Activated gamma-delta T cell treated with Interleukin-2 at 50 U/mL for 16 hours (primary cell): ENCODE measurements around the gene SDCBP2.
"Not testable (repeated sequence)": the region's sequence is repeated elsewhere in the genome, so short reads cannot be mapped to it uniquely, and the experiment has no call there.

Source experiments
- DNase-seq: peaks from one replicate; pipeline ENCODE4 v3.0.0-alpha.2; 2020

Gene SDCBP2

DNA sequence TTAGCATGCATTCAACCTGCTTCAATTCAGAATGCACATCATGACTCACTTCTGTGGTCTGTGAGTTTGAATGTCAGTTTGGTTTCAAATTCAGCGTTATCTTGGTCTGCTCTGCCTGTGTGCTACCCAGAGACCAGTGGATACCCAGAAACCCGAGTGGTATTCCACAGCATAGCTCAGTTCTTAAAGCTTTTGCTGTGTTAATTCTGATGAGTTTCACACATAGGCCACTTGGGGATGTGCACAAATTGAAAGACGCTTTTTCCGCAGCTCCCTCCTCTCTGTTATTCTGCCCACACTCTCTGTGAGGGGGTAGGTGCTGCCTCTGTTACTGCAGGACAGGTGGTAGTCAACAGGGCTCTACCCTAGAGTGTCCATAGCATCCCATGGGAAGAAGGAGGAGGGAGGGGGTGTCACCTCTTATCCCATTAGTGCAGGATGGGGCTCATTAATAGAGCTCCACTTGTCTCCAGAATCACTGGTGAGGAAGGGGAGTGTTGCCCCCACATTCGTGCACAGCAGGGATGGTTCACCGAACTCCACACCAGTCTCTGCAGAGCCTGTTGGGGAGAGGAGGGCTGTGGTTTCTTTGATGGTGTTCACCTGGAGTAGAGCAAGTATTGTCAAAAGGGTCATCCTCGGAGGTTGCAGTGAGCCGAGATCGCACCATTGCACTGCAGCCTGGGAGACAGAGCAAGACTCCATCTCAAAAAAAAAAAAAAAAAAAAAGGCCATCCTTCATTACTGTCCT lies 29.2 kb upstream of the SDCBP2 start:
- no peak for DNase-seq

DNA sequence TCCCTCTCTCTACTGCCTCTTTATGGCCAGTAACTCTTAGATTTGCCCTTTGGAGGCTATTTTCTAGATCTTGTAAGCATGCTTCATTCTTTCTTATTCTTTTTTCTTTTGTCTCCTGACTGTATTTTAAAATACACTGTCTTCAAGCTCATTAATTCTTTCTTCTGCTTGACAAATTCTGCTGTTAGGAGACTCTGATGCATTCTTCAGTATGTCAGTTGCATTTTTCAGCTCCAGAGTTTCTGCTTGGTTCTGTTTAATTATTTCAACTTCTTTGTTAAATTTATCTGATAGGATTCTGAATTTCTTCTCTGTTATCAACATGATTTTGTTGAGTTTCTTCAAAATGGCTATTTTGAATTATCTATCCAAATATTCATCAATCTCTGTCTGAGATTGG lies 25.0 kb upstream of the SDCBP2 start:
- no peak for DNase-seq

DNA sequence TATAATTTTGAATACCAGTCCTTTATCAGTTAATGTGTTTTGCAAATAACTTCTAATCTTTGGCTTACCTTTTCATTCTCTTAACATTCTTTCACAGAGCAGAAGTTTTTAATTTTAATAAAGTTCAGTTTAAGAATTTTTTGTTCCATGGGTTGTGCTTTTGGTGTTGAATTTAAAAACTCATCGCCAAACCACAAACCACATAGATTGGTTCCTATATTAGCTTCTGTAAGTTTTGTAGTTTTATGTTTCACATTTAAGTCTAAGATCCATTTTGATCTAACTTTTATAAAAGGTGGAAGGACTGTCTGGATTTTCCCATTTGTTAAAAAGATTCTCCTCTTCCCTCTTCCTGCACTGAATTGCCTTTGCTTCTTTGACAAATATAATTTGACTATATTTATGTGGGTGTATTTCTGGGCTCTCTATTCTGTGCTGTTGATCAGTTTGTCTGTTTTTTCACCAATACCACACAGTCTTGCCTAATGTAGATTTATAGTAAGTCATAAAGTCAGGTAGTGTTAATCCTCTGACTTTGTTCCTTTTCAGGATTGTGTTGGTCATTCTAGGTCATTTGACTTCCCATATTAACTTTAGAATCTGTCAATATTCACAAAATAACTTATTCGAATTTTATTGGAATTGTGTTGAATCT lies 17.5 kb upstream of the SDCBP2 start:
- no peak for DNase-seq

DNA sequence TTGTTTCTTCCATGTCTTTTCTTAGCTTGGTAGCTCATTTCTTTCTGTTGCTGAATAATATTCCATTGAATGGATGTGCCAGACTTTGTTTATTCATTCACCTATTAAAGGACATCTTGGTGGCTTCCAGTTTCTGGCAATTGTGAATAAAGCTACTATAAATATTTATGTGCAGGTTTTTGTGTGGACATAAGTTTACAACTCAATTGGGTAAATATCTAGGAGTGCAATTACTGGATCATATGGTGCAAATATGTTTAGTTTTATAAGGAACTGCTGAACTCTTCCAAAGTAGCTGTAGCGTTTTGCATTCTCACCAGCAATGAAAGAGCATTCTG lies 16.8 kb upstream of the SDCBP2 start:
- DNase-seq = no peak

DNA sequence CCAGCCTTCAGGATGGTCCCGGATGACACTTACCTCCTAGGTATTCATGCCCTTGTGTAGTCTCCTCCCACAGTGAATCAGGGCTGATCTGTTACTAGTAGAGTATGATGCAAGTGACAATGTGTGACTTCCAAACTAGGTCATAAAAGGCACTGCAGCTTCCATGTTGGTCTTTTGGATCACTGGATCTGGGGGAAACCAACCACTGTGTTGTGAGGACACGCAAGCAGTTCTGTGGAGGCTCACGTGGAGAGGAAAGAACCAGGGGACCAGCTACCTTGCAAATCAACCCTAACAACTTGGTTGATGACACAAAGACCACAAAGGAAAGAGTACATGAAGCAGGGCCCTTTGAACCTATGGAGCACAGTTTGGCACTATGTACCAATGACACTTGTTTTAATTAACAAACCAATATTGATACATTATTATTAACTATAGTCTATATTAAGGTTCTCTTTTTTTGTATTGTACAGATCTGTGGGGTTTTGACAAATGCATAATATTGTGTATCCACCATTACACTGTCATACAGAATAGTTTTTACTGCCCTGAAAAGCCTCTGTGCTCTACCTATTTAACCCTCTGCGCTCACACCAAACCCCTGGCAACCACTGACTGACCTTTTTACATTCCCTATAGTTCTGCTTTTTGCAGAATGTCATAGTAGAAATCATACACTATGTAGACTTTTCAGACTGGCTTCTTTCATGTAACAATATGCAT lies 16.3 kb upstream of the SDCBP2 start:
- DNase-seq = no peak

DNA sequence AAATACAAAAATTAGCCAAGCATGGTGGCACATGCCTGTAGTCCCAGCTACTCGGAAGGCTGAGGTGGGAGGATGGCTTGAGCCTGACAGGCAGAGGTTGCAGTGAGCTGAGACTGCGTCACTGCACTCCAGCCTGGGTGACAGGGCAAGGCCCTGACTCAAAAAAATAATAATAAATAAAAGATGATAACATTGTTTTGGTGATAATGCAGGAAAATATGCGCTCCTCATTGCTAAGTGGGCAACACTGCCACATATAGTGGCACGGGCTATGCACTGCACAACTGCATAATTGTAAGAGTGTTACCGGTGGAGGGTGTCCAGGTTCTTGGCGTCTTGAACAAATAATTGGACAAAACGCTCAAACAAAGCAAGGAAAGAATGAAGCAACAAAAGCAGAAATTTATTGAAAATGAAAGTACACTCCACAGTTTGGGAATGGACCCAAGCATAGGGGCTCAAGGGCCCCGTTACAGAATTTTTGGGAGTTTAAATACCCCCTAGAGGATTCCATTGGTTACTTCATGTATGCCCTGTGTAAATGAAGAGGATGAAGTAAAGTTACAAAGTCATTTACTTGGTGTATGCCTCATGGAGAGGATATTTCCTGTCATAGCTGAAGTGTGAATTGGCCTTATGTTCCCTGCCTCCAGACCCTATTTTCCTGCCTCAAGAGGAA lies 14.6 kb upstream of the SDCBP2 start:
- not testable (repeated sequence) for DNase-seq

DNA sequence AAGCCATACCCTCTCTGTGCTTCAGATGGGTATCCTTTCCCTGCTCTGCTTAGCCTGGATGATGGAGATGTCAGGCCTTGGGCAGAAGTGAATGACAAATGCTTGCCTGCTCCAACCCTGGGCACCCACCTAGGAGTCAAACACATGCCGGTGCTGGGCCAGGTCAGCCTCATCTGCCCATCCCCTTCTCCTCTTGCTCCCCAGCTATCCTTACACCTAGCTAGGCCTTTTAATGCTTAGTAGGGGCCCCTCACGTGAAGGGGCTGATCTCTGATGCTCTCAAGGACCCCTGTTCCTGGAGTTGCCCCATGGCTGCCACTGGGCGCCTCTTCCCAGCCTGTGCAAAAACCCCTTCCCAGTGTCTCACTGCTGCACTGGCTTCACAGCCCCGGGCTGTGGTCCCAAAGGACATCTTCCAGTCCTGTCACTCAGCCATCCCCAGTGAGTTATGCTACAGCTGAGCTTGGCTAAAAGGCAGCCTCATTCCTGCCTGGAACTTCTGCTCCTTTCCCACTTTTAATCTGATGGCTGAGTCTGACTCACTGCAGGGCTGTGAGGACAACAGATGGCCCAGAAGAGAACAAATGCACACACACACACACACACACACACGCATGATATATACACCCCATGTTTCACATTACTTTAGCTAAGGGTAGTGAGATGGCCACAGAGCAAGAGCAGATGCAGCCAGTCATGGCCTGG lies 12.8 kb upstream of the SDCBP2 start:
- no peak for DNase-seq

DNA sequence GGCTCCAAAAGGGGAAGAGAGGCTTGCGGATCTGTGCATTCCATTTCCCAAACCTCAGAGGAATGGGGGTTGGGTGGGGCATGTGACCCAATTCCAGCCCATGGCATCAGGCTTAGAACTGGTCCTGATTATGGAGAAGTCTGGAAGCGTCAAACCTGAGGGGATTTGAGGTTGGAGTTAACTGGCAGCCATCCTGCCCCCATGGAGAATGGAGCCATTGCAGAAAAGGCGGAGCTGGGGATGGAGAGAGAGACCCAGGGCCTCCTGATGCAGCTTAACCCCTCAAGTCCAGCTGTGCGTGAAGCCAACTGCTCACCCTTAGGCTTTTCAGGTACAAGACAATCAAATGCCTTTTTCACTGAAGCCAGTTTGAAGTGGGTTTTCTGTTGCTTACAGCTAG lies 9.9 kb upstream of the SDCBP2 start:
- no peak for DNase-seq

DNA sequence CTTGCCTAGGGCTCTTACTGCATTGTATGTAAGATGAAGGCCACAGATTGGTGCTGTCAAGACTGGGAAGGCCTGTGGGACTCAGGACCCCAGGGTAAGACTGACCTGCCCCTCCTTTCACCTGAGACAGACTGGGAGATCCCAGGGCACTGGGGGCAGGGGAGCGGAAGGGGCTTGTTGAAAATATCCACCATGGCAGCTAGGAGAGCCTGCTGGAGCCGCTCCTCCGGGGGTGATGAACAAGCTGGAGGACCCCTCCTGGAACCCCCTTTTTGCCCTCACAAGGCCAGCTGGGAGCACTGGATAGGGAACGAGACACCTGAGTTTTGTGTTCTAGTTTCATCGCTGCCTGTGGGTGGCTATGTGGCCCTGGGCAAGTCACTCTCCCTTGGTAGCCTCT lies 9.2 kb upstream of the SDCBP2 start:
- DNase-seq = no peak

DNA sequence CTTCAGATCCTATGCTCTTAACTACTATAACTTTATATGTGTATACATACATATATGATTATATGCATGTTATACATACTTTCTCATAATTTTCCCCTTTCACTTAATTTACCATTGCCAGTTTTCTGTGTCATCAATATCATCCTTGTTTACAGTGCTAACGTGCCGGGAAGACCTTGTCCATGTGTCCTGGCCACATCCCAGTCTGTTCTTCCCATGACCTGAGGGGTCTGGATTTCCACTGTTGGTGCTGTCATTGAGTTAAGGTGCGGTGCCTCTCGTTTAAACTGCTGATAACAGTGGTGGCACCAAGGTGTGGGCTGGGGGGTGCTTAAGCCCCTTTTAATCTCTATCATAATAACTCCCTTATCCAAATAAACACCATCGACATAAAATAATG lies 8.5 kb upstream of the SDCBP2 start:
- DNase-seq = no peak

DNA sequence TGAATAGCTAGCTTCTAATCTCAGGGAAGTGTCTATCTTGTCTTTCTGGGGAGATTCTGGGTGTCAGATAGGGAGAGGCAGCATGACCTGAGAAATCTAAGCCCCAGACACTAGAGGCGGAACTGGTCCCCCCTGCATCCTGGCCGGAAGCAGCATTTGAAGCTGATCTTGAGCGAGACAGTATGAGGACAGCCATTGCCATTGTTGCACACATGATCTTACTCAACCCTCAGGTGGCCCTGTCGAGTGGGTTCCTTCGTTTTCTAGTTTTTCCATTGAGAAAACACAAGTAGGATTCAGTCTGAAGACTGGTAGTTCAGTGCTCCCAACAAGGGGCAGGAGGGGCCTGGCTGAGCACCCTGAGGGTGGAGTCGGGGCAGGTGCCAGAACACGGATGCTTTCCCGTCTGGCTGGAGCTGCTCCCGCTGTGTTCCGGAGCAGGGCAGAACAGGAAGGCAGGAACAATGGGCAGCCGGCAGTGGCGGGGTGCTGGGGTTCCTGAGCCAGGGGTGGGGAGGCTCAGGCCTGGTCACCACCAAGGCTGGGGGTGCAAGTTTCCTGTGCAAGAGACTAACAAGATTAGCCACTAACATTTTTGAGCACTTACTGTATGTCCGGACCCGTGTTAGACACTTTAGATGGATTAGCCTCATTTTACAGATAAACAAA lies 7.9 kb upstream of the SDCBP2 start:
- no peak for DNase-seq

DNA sequence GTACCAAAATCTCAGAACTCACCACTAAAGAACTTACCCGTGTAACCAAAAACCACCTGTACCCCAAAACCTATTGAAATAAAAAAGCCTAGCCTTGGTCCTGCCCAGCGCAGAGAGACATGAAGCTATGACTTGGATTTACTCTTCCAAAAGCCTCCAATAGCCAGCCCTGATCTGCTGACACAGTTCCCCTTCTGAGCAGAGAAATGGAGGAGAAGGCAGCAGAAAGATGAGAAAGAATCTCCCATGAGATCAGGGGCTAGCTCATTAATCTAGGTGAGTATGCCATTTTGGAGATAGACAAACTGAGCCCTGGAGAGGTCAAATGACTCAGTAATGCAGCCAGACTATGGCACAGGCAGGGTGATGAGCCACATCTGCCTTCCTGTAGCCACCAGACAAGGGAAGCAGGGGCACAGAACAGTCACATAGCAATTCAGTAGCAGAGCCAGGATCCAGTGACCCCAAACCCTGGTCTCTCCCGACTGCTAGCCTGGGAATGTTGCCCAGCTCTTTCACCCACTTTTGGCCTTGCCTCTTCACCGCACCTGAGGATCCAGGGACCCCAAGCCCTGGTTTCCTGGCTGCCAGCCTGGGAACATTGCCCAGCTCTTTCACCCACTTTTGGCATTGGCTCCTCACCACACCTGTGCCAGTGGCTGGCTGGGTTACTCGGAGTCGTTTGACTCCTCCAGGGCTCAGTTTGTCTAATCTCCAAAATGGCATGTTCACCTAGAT lies 7.2 kb upstream of the SDCBP2 start:
- DNase-seq = no peak

DNA sequence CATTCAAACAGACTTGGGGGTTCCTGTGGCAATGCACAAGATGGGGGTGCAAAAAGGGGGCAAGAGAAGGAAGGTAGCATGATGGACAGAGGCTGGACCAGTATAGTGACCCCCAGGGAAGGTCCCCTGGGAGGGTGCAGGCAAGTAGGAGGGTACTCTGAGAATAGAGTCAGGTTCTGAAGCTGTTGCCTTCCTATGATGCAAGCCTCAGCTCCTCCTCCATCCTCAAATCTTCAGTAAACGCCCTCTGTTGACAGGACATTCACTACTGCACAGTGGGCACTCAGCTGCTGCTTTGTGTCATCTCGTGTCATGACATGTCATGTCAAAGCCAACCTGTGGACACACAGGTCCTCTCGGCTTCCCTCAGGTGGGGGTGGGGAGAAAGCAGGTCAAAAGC lies 5.8 kb upstream of the SDCBP2 start:
- DNase-seq = no peak

DNA sequence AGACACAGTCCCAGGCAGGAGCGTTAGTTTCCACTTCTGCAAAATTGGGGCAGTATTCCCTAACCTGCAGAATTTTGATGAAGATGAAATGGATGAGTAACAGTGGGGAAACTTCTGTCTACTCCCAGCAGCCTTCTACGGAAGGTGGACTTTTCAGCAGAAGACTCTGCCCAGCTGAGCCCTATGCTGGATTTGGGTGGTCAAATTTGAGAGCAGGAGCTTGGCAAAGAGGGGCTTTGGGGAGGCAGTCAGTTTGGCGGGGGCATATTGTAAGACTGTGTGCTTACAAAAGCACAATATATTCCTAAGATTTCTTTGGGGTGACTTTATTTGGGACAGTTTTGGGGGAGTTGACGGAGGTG lies 5.4 kb upstream of the SDCBP2 start:
- DNase-seq = no peak

DNA sequence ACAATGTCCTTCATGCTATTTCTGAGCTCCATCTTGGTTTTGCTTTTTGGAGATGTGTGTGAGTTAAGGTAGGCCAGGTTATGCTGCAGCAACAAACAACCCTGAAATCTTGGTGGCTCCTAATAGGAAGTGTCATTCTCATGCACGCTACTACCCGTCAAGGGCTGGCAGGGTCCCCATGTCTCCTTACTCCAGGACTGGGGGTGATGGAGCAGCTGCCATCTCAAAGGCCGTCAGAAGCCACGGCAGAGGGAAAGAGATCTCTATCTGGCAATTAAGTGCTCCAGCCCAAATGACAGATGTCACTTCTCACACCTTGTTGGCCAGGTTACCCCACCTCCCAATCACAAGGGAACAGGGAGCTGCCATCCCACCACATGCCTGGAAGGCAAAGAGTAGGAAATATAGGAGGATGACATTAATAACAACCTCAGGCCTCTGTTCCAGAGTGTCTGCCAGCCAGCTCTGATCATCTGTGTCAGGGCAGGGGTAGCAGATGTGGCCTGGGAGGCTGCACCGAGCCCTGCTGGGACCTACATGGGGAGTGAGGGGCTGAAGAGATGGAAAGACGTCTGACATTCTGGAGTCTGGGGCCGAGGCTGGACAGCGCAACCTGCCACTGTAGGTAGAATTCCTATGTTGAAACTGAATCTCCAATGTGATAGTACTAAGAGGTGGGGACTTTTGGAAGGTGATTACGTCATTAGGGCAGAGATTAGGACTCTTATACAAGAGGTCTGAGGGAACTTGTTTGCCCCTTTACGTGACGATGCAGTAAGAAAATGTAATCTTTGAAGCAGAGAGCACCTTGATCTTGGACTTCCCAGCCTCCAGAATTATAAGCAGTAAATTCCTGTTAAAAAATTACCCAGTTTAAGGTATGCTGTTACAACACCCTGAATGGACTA lies 4.8 kb upstream of the SDCBP2 start:
- DNase-seq = no peak

DNA sequence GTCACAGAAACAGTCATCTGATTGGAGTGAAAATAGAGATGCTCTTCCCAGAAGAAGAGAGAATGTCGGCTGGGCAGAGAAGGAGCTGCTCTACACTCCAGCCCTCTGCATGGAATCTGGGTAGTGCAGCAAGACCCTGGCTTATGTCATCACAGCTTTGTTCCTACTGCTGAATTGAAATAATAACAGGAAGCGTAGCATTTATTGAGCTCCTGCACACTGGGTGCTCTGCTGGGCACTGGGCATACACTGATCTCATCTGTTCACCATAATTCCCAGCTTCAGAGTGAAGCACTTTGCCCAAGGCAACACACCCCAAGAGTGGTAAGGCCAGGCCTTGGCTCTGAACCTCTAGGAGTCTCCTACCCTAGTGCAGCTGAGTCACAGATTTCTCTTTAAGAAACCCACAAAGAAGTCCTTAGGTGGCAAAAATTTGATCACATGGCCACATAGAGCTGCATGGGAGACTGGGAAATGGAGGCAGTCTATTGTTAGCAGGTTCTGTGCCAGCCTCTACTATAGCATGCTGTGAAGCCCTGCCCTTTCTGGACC lies 3.9 kb upstream of the SDCBP2 start:
- DNase-seq = no peak

DNA sequence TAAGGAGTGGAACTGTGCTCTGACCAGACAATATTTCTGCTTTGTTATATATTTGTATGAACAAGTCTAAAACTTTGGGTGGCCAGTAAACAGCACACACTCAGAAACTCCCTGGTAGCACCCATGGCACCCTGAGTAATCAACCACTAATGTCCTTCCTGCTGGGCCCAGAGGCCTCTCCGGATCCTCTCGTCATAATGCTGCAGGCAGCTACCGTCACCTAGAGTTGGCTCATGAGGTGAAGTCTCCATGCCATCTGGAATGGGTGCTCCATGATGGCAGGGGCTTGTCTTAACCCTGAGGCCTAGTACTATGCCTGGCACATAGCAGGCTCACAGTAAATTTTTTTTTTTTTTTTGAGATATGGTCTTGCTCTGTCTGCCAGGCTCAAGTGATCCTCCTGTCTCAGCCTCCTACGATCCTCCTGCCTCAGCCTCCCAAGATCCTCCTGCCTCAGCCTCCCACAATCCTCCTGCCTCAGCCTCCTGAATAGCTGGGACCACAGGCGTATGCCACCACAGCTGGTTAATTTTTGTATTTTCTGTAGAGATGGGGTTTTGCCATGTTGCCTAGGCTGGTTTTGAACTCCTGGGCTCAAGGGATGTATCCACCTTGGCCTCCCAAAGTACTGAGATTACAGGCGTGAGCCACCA lies 3.0 kb upstream of the SDCBP2 start:
- no peak for DNase-seq

DNA sequence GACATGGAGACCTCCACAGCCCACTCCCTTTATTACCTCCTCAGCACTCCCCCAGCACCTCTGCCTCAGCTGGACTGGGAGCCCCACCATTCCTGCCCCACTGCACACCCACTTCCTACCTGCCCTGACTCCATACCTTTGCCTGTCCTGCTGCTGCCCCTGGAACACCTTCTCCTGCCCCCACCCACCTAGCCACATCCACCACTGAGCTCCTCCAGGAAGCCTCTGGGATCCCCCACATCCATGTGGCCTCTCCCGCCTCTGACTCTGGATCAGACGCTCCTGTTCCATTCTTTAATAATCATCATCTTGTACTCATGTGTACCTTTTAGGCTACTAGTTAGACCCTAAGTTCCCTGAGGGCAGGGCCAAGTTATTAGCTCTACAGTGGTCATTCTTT lies 2.2 kb upstream of the SDCBP2 start:
- no peak for DNase-seq

DNA sequence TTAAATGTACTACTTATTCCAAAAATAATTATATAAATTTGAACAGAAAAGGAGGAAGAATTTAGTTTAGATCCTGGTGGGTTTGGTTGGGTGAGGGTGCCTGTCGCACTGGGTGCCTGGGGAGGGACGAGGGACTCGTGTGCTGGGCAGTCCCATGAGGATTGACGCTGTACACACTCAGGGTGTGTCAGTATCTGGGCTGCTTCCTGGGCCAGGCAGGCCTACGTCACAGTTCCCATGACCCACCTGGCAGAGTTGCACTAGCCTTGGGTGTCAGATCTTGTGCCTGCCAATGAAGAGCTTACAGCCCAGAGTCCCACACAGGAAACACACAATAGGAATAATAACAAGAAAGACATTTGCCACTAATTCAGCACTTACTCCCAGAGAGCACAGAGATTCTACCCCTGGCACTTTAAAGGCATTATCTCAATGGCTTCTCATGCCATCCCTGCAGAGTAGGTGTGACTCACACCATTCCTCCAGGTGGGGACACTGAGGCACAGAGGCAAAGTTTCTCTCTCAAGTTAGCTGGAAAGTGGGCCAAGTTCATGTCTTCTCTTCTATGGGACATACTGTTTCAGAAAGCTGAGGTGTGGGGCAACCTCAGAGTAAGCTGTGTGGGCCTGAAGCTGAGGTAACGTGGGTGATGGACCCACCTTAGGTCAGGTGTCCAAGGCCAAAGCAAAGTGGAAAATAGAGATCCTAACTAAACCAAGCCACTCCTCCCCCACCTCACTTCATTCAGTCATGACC lies 1.3 kb upstream of the SDCBP2 start:
- no peak for DNase-seq
